Measurements from ENCODE around the gene PAOX.

DNA sequence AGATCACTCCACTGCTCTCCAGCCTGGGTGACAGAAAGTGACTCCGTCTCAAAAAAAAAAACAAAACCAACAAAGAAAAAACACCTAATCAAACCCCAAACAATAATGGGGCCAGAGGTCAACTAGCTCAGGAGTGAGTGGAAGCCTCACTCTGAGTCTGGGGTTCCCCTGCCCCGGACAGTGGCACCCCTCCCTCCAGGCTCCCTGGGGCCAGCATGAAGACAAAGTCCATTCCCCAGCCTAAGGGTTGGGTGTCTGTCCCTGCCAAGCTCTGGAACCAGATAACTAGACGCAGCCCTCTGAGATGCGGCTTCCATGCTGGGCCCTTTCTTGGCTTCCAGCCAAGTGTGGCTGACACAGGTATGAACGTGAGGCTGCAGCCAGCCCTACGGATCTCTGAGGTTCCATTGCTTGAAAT lies 19.5 kb upstream of the PAOX start:
- TF ChIP-seq POLR2A (IDR thresholded peaks at IDR 0.05; ENCODE audit: low read length) (no peak), RFX5 (IDR thresholded peaks at IDR 0.05) (no peak), CTCF (IDR thresholded peaks at IDR 0.05) (no peak), CHD4 (IDR thresholded peaks at IDR 0.05; ENCODE audit: borderline replicate concordance) (no peak), NFE2L2 (conservative IDR thresholded peaks at IDR 0.05; ENCODE audit: low read length) (no peak), ELK1 (IDR thresholded peaks at IDR 0.05; ENCODE audit: low read depth, low read length) (no peak), BHLHE40 (IDR thresholded peaks at IDR 0.05; ENCODE audit: low read depth, low read length) (no peak)
- TF ChIP-seq, protein P1, sequence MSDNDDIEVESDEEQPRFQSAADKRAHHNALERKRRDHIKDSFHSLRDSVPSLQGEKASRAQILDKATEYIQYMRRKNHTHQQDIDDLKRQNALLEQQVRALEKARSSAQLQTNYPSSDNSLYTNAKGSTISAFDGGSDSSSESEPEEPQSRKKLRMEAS (IDR thresholded peaks at IDR 0.05): no peak
- TF ChIP-seq, protein P2, sequence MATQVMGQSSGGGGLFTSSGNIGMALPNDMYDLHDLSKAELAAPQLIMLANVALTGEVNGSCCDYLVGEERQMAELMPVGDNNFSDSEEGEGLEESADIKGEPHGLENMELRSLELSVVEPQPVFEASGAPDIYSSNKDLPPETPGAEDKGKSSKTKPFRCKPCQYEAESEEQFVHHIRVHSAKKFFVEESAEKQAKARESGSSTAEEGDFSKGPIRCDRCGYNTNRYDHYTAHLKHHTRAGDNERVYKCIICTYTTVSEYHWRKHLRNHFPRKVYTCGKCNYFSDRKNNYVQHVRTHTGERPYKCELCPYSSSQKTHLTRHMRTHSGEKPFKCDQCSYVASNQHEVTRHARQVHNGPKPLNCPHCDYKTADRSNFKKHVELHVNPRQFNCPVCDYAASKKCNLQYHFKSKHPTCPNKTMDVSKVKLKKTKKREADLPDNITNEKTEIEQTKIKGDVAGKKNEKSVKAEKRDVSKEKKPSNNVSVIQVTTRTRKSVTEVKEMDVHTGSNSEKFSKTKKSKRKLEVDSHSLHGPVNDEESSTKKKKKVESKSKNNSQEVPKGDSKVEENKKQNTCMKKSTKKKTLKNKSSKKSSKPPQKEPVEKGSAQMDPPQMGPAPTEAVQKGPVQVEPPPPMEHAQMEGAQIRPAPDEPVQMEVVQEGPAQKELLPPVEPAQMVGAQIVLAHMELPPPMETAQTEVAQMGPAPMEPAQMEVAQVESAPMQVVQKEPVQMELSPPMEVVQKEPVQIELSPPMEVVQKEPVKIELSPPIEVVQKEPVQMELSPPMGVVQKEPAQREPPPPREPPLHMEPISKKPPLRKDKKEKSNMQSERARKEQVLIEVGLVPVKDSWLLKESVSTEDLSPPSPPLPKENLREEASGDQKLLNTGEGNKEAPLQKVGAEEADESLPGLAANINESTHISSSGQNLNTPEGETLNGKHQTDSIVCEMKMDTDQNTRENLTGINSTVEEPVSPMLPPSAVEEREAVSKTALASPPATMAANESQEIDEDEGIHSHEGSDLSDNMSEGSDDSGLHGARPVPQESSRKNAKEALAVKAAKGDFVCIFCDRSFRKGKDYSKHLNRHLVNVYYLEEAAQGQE (IDR thresholded peaks at IDR 0.05): no peak

Measured in A549 (cell line).